ENCODE data around the gene ABCA10. TPM values are rescaled to one million over a fixed set of nuclear protein-coding genes. Genes with fewer than 3 reads are reported as not detected.

ABCA10 gene
- total RNA-seq, 1 donor from 2014 or later: 4.2 TPM

GRCh38 chr17:69166957-69167356, 61.7 kb downstream of the ABCA10 start:
- H3K4me1 Mint-ChIP-seq (ENCODE audit: low read depth, unreplicated experiment): no peaks in the 10 kb centered on the region
- H3K27me3 Mint-ChIP-seq (ENCODE audit: unreplicated experiment): no peaks in the 10 kb centered on the region
- no peaks in the 10 kb centered on the region for H3K36me3 Mint-ChIP-seq (ENCODE audit: unreplicated experiment)
- no peaks in the 10 kb centered on the region for H3K9me3 Mint-ChIP-seq (ENCODE audit: unreplicated experiment)
- no peak overlapping the region for H3K4me3 Mint-ChIP-seq (ENCODE audit: unreplicated experiment)
- no peak for TF ChIP-seq CTCF (IDR thresholded peaks at IDR 0.05; ENCODE audit: partially characterized antibody, unreplicated experiment)
- DNase-seq: no peak
- H3K27ac Mint-ChIP-seq (ENCODE audit: unreplicated experiment): no peak overlapping the region

GRCh38 chr17:69164206-69164605, 64.4 kb downstream of the ABCA10 start:
- H3K9me3 Mint-ChIP-seq (ENCODE audit: unreplicated experiment): no peaks in the 10 kb centered on the region

GRCh38 chr17:69159418-69159817, 69.2 kb downstream of the ABCA10 start:
- no peaks in the 10 kb centered on the region for H3K27me3 Mint-ChIP-seq (ENCODE audit: unreplicated experiment)
- no peak for DNase-seq
- H3K4me1 Mint-ChIP-seq (ENCODE audit: low read depth, unreplicated experiment): no peaks in the 10 kb centered on the region
- H3K27ac Mint-ChIP-seq (ENCODE audit: unreplicated experiment): no peak overlapping the region
- no peak overlapping the region for H3K4me3 Mint-ChIP-seq (ENCODE audit: unreplicated experiment)
- TF ChIP-seq CTCF (IDR thresholded peaks at IDR 0.05; ENCODE audit: partially characterized antibody, unreplicated experiment): no peak
- H3K36me3 Mint-ChIP-seq (ENCODE audit: unreplicated experiment): no peaks in the 10 kb centered on the region
- no peaks in the 10 kb centered on the region for H3K9me3 Mint-ChIP-seq (ENCODE audit: unreplicated experiment)

More at GRCh38 chr17:69164206-69164605, 64.4 kb downstream of the ABCA10 start:
- DNase-seq: no peak
- Mint-ChIP-seq H3K4me3 (ENCODE audit: unreplicated experiment) (no peak overlapping the region), H3K27ac (ENCODE audit: unreplicated experiment) (no peak overlapping the region), H3K27me3 (ENCODE audit: unreplicated experiment) (no peaks in the 10 kb centered on the region), H3K36me3 (ENCODE audit: unreplicated experiment) (no peaks in the 10 kb centered on the region), H3K4me1 (ENCODE audit: low read depth, unreplicated experiment) (no peaks in the 10 kb centered on the region)
- no peak for TF ChIP-seq CTCF (IDR thresholded peaks at IDR 0.05; ENCODE audit: partially characterized antibody, unreplicated experiment)

GRCh38 chr17:69154267-69154666, 74.4 kb downstream of the ABCA10 start:
- H3K4me1 Mint-ChIP-seq (ENCODE audit: low read depth, unreplicated experiment): no peaks in the 10 kb centered on the region
- H3K4me3 Mint-ChIP-seq (ENCODE audit: unreplicated experiment): no peak overlapping the region
- no peak for TF ChIP-seq CTCF (IDR thresholded peaks at IDR 0.05; ENCODE audit: partially characterized antibody, unreplicated experiment)
- H3K27me3 Mint-ChIP-seq (ENCODE audit: unreplicated experiment): no peaks in the 10 kb centered on the region
- no peak for DNase-seq
- no peaks in the 10 kb centered on the region for H3K9me3 Mint-ChIP-seq (ENCODE audit: unreplicated experiment)
- no peak overlapping the region for H3K27ac Mint-ChIP-seq (ENCODE audit: unreplicated experiment)
- no peaks in the 10 kb centered on the region for H3K36me3 Mint-ChIP-seq (ENCODE audit: unreplicated experiment)

GRCh38 chr17:69150333-69150732, 78.3 kb downstream of the ABCA10 start:
- Mint-ChIP-seq H3K4me1 (ENCODE audit: low read depth, unreplicated experiment) (no peaks in the 10 kb centered on the region), H3K4me3 (ENCODE audit: unreplicated experiment) (no peak overlapping the region), H3K27me3 (ENCODE audit: unreplicated experiment) (no peaks in the 10 kb centered on the region), H3K27ac (ENCODE audit: unreplicated experiment) (no peak overlapping the region), H3K9me3 (ENCODE audit: unreplicated experiment) (no peaks in the 10 kb centered on the region), H3K36me3 (ENCODE audit: unreplicated experiment) (no peaks in the 10 kb centered on the region)
- no peak for DNase-seq
- no peak for TF ChIP-seq CTCF (IDR thresholded peaks at IDR 0.05; ENCODE audit: partially characterized antibody, unreplicated experiment)
